ENCODE data around the gene CEACAM6. TPM values are rescaled to one million over a fixed set of nuclear protein-coding genes. Genes with fewer than 3 reads are reported as not detected.

Gene CEACAM6
- total RNA-seq, 2 donors from 2014 or later, result 0.10 TPM; not detected in 1

DNA sequence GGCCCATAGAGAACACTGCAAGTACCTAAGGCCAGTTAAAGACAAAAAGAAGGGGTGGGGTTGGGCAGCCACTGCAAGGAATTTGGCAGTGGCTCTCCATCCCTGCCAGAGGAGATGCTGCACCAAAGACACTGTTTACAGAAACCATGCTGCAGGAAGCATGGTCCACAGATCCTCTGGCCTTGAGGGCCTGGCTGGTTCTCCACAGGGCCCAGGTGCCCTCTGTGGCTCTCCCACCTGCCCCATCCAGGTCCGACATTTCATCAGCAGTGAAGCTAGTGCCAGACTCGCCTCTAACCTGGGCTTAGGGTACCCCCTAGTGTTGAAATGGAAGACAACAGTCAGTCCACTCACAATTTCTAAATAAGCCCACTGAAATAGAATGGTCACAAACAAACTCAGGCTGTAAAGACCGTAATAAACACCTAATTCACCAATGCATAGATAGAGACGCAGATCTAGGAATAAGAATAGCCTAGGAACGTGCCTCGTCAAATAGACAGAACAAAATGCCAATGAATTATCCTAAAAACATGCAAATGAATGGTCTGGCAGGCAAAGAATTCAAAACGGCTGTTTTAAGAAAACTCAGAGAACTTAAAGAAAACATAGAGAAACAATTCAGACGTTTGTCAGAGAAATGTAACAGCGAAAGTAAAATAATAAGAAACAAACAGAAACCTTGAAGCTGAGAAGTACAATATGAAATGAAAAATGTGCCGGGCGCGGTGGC lies 65.8 kb downstream of the CEACAM6 start:
- intact Hi-C loops (cut with DNase I), result no loop called here
- no peak for DNase-seq (ENCODE audit: low spot score)

Other genes starting within 250 kb of the CEACAM6 start
- 1 to 10 TPM in 1 of 2 donors, under 1 TPM in 1; 0.48 to 2.5 TPM for gene CEACAM21, start 179.4 kb upstream of the CEACAM6 start, total RNA-seq
- gene CEACAM4, start 128.5 kb upstream of the CEACAM6 start, total RNA-seq, result 1 to 10 TPM; 1.4 to 2.9 TPM
- gene CEACAM7, start 67.3 kb upstream of the CEACAM6 start, total RNA-seq, result not detected
- not detected for gene CEACAM5, start 46.9 kb upstream of the CEACAM6 start, total RNA-seq
- under 1 TPM; 0.71 to 0.93 TPM for gene CEACAM3, start 41.1 kb downstream of the CEACAM6 start, total RNA-seq
- gene LYPD4, start 89.2 kb downstream of the CEACAM6 start, total RNA-seq, result not detected
- not detected for gene DMRTC2, start 89.5 kb downstream of the CEACAM6 start, total RNA-seq
- gene RPS19, start 104.7 kb downstream of the CEACAM6 start, total RNA-seq, result 1,000 to 10,000 TPM in 1 of 2 donors, 100 to 1,000 TPM in 1; 982 to 1,008 TPM
- under 1 TPM; 0.52 to 0.97 TPM for gene CD79A, start 121.7 kb downstream of the CEACAM6 start, total RNA-seq
- 10 to 100 TPM; 73.4 to 73.7 TPM for gene ARHGEF1, start 127.7 kb downstream of the CEACAM6 start, total RNA-seq
- under 1 TPM in 1 of 2 donors, not detected in 1; 0.38 TPM for gene ERFL, start 172.9 kb downstream of the CEACAM6 start, total RNA-seq
- gene RABAC1, start 203.8 kb downstream of the CEACAM6 start, total RNA-seq, result 100 to 1,000 TPM; 186 to 191 TPM
- gene ATP1A3, start 238.7 kb downstream of the CEACAM6 start, total RNA-seq, result under 1 TPM in 1 of 2 donors, not detected in 1; 0.19 TPM